K562 (cell line): Measurements from ENCODE around the gene CPED1. TPM values are rescaled to one million over a fixed set of nuclear protein-coding genes. Genes with fewer than 3 reads are reported as not detected.

Source experiments
- ATF7 ChIP-seq: fragments of 450-650 bp; IDR thresholded peaks from 2 replicates; pipeline ENCODE4 v1.7.1; 2014; ENCODE audit warnings: mild to moderate bottlenecking, moderate library complexity
- CBFB ChIP-seq: sonication (generic); formaldehyde crosslinking; IDR thresholded peaks from 2 replicates; pipeline ENCODE4 v1.4.0; 2020; ENCODE audit warnings: mild to moderate bottlenecking, missing genetic modification reagents
- CCNT2 ChIP-seq: IDR thresholded peaks from 2 replicates; pipeline ENCODE4 v1.6.1; 2011; ENCODE audit warnings: borderline replicate concordance, low read depth, mild to moderate bottlenecking, moderate library complexity, mixed read lengths, low read length; ENCODE audit not compliant: insufficient read length; ENCODE audit errors: extremely low read depth
- CREB1 ChIP-seq, 2 experiments: sonication (generic) in 1 of 2; formaldehyde crosslinking in 1 of 2; IDR thresholded peaks; 2 replicates each; pipeline versions ENCODE4 v1.6.1 to v1.8.0; 2012 to 2022; ENCODE audit warnings: inconsistent platforms in 1 of 2, mild to moderate bottlenecking in 1 of 2, missing genetic modification reagents in 1 of 2, moderate library complexity in 1 of 2
- CXXC5 ChIP-seq: fragments of 250-450 bp; sonication (Bioruptor Pico); IDR thresholded peaks from 2 replicates; pipeline ENCODE4 v1.8.0; 2022; ENCODE audit warnings: inconsistent platforms, mild to moderate bottlenecking, moderate library complexity
- FOXK1 ChIP-seq: sonication (generic); formaldehyde crosslinking; IDR thresholded peaks from 2 replicates; pipeline ENCODE4 v1.8.0; 2022; ENCODE audit warnings: missing genetic modification reagents, mild to moderate bottlenecking, borderline replicate concordance
- GATAD2A ChIP-seq: fragments of 450-650 bp; IDR thresholded peaks from 2 replicates; pipeline ENCODE4 v1.6.1; 2017
- GTF2A2 ChIP-seq: IDR thresholded peaks from 2 replicates; pipeline ENCODE4 v1.6.1; 2016; ENCODE audit warnings: mild to moderate bottlenecking, missing genetic modification characterization, missing compliant biosample characterization
- HDAC1 ChIP-seq, 2 experiments: fragments of 450-650 bp; IDR thresholded peaks; 2 replicates each; pipeline ENCODE4 v1.6.1; 2016 to 2017; ENCODE audit warnings: inconsistent platforms in 1 of 2, mild to moderate bottlenecking in 1 of 2, moderate library complexity in 1 of 2
- JUN ChIP-seq, 2 experiments: sonication (generic) in 1 of 2; formaldehyde crosslinking in 1 of 2; IDR thresholded peaks; 2 replicates each; pipeline versions ENCODE4 v1.6.1 to v1.8.0; 2012 to 2022; ENCODE audit warnings: borderline replicate concordance in 2 of 2, mild to moderate bottlenecking in 2 of 2, improper control_type of control experiment in 1 of 2, low read depth in 1 of 2, low read length in 1 of 2, missing genetic modification reagents in 1 of 2
- MAFG ChIP-seq: fragments of 450-650 bp; conservative IDR thresholded peaks from 2 replicates; pipeline ENCODE4 v1.6.1; 2016; ENCODE audit warnings: missing genetic modification characterization, missing compliant biosample characterization
- MEIS2 ChIP-seq: fragments of 450-650 bp; IDR thresholded peaks from 2 replicates; pipeline ENCODE4 v1.6.1; 2014; ENCODE audit warnings: mild to moderate bottlenecking; ENCODE audit not compliant: partially characterized antibody
- MTA2 ChIP-seq: fragments of 450-650 bp; IDR thresholded peaks from 2 replicates; pipeline ENCODE4 v1.6.1; 2016; ENCODE audit warnings: low read depth
- NCOR1 ChIP-seq: fragments of 450-650 bp; IDR thresholded peaks from 2 replicates; pipeline ENCODE4 v1.6.1; 2016; ENCODE audit warnings: mild to moderate bottlenecking, moderate library complexity
- PRMT5 ChIP-seq: sonication (generic); formaldehyde crosslinking; IDR thresholded peaks from 2 replicates; pipeline ENCODE4 v1.5.0; 2020; ENCODE audit warnings: missing genetic modification reagents
- SMAD4 ChIP-seq: fragments of 250-450 bp; sonication (Bioruptor Pico); conservative IDR thresholded peaks from 2 replicates; pipeline ENCODE4 v1.8.0; 2021; ENCODE audit warnings: inconsistent platforms, mild to moderate bottlenecking, moderate library complexity
- SMARCE1 ChIP-seq: fragments of 450-650 bp; IDR thresholded peaks from 2 replicates; pipeline ENCODE4 v1.7.1; 2016; ENCODE audit warnings: mild to moderate bottlenecking
- ZFP1 ChIP-seq: fragments of 450-650 bp; formaldehyde crosslinking; IDR thresholded peaks from 2 replicates; pipeline ENCODE4 v1.4.0; 2020; ENCODE audit warnings: mild to moderate bottlenecking, mixed read lengths
- ZNF75A ChIP-seq: fragments of 450-650 bp; formaldehyde crosslinking; IDR thresholded peaks from 2 replicates; pipeline ENCODE4 v1.4.0; 2020; ENCODE audit warnings: mild to moderate bottlenecking
- polyA plus RNA-seq, 8 experiments: library from polyadenylated mRNA; depleted of rRNA in 4 of 8; stranded (reverse) in 5 of 8; unstranded in 3 of 8; fragments of >200 nt; fragmentation: Nextera tagmentation in 2 of 8; fragmentation: Illumina TruSeq in 1 of 8; extraction: Ambion mirVana in 2 of 8; extraction: Trizol in 1 of 8; gene quantifications; 2 replicates each; pipeline versions ENCODE4 v1.2.1 to v1.2.3, GENCODE V29; 2011 to 2014; ENCODE audit warnings: inconsistent platforms in 1 of 8, missing spikeins in 1 of 8
- total RNA-seq, 7 experiments: library from RNA; depleted of rRNA in 6 of 7; stranded (reverse); fragments of >200 nt in 6 of 7; fragmentation: Illumina TruSeq in 2 of 7; extraction: Trizol in 2 of 7; gene quantifications; 2 replicates each; pipeline versions ENCODE4 v1.2.1 to v1.2.3, GENCODE V29; 2011 to 2021; ENCODE audit warnings: low replicate concordance in 1 of 7
- TF ChIP-seq, protein P1 (sequence below): fragments of 250-450 bp; sonication (Bioruptor Pico); IDR thresholded peaks from 2 replicates; pipeline ENCODE4 v1.8.0; 2021; ENCODE audit warnings: moderate library complexity, mild to moderate bottlenecking, inconsistent platforms
- TF ChIP-seq, protein P2 (sequence below): fragments of 450-650 bp; formaldehyde crosslinking; IDR thresholded peaks from 2 replicates; pipeline ENCODE4 v1.4.0; 2022; ENCODE audit warnings: missing genetic modification characterization
- TF ChIP-seq, protein P3 (sequence below): fragments of 250-450 bp; sonication (Bioruptor Pico); IDR thresholded peaks from 2 replicates; pipeline ENCODE4 v1.4.0; 2020; ENCODE audit warnings: mild to moderate bottlenecking

Gene CPED1
- total and polyA plus RNA-seq, 9 of the 15 experiments (the other 6 are each of a cell fraction or from before 2014, with no cell fraction given), result 195 to 393 (median 290) TPM

DNA sequence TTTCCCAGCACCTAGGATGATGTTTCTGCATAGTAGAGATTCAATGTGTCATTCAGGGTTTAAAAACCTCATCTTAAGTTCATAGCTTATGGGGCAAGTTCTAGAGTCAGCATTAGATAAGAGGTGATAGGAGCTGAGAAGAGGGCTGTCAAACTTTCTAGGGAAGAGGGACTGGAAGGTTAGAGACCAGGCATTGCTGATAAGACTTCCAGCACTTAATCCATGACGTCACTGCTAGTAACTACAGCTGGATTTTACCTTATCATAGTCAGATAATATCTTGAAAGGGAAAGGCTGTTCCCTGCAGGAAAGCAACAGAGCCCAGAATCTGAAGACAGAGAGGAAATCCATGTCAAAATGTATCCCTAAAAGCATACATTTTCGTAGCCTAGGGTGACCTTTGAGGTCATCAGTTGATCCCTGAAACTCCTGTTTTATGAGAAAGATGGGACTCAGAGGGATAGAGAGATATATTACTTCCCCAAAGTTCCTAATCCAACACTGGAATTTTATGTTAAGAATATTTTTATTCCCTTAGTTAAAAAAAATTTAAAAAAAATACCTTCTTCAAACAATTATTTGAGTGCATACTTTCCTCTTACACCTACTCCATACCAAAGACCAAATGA is 3.3 kb upstream of the CPED1 start (continued):
- TF ChIP-seq, protein P1, sequence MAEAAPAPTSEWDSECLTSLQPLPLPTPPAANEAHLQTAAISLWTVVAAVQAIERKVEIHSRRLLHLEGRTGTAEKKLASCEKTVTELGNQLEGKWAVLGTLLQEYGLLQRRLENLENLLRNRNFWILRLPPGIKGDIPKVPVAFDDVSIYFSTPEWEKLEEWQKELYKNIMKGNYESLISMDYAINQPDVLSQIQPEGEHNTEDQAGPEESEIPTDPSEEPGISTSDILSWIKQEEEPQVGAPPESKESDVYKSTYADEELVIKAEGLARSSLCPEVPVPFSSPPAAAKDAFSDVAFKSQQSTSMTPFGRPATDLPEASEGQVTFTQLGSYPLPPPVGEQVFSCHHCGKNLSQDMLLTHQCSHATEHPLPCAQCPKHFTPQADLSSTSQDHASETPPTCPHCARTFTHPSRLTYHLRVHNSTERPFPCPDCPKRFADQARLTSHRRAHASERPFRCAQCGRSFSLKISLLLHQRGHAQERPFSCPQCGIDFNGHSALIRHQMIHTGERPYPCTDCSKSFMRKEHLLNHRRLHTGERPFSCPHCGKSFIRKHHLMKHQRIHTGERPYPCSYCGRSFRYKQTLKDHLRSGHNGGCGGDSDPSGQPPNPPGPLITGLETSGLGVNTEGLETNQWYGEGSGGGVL (CRISPR knock-in tag), result no peak
- TF ChIP-seq, protein P2, sequence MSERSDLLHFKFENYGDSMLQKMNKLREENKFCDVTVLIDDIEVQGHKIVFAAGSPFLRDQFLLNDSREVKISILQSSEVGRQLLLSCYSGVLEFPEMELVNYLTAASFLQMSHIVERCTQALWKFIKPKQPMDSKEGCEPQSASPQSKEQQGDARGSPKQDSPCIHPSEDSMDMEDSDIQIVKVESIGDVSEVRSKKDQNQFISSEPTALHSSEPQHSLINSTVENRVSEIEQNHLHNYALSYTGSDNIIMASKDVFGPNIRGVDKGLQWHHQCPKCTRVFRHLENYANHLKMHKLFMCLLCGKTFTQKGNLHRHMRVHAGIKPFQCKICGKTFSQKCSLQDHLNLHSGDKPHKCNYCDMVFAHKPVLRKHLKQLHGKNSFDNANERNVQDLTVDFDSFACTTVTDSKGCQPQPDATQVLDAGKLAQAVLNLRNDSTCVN (CRISPR knock-in tag), result 0 out of 2 replicates have a peak, but pooled peaks have one; percentile 33
- TF ChIP-seq CXXC5 (CRISPR knock-in tag), result peak; percentile 37; the same call in 1 of the 2 replicates
- peak; percentile 25; the same call in 1 of the 2 replicates for TF ChIP-seq MTA2
- TF ChIP-seq, protein P3, sequence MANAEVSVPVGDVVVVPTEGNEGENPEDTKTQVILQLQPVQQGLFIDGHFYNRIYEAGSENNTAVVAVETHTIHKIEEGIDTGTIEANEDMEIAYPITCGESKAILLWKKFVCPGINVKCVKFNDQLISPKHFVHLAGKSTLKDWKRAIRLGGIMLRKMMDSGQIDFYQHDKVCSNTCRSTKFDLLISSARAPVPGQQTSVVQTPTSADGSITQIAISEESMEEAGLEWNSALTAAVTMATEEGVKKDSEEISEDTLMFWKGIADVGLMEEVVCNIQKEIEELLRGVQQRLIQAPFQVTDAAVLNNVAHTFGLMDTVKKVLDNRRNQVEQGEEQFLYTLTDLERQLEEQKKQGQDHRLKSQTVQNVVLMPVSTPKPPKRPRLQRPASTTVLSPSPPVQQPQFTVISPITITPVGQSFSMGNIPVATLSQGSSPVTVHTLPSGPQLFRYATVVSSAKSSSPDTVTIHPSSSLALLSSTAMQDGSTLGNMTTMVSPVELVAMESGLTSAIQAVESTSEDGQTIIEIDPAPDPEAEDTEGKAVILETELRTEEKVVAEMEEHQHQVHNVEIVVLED (CRISPR knock-in tag), result peak; percentile 58; the same call in 1 of the 2 replicates
- TF ChIP-seq ZNF75A (CRISPR knock-in tag), result no peak
- peak; percentile 55 for TF ChIP-seq MAFG (tag)
- TF ChIP-seq ZFP1 (CRISPR knock-in tag), result no peak
- TF ChIP-seq SMARCE1, result peak; percentile 95
- peak in 1 of 2 experiments; percentile 61; a peak in 2 of 4 replicates for TF ChIP-seq HDAC1 (IDR thresholded peaks at IDR 0.05)
- TF ChIP-seq NCOR1, result peak; percentile 59; the same call in 1 of the 2 replicates
- no peak for TF ChIP-seq PRMT5 (CRISPR knock-in tag)
- no peak for TF ChIP-seq CBFB
- TF ChIP-seq GATAD2A, result peak; percentile 83; the same call in 1 of the 2 replicates
- no peak for TF ChIP-seq FOXK1 (CRISPR knock-in tag)
- TF ChIP-seq CREB1 (IDR thresholded peaks at IDR 0.05), result peak; percentile 82
- TF ChIP-seq CREB1 (CRISPR knock-in tag; IDR thresholded peaks at IDR 0.05), result peak; percentile 70
- TF ChIP-seq SMAD4 (CRISPR knock-in tag), result 0 out of 2 replicates have a peak, but pooled peaks have one; percentile 46
- TF ChIP-seq ATF7, result peak; percentile 99
- peak; percentile 87 for TF ChIP-seq JUN (IDR thresholded peaks at IDR 0.05; ENCODE audit: borderline replicate concordance, low read depth, low read length)
- TF ChIP-seq JUN (CRISPR knock-in tag; IDR thresholded peaks at IDR 0.05; ENCODE audit: borderline replicate concordance), result no peak
- peak; percentile 20; the same call in 1 of the 2 replicates for TF ChIP-seq GTF2A2
- TF ChIP-seq CCNT2, result peak; percentile 34
- peak; percentile 71 for TF ChIP-seq MEIS2
